Psoas muscle (tissue), 8 donors: ENCODE measurements around the gene MYO3B. TPM values are rescaled to one million over a fixed set of nuclear protein-coding genes. Genes with fewer than 3 reads are reported as not detected.

ENCODE experiments used
- ATAC-seq, 4 donors: fragments of 200-7000 bp; cut with Tn5 transposase; one replicate each; pipeline ENCODE4 v1.9.1; 2020; ENCODE audit warnings: moderate library complexity in 3 of 4, mild to moderate bottlenecking in 2 of 4
- DNase-seq, 2 donors: peaks; one replicate each; pipeline ENCODE4 v3.0.0-alpha.2; 2020
- H3K27ac ChIP-seq: fragments of 200-600 bp; one replicate; pipeline ENCODE4 v1.8.0; 2022
- H3K27me3 ChIP-seq, 3 donors: fragments of 200-600 bp in 1 of 3; one replicate each; pipeline versions ENCODE4 v1.6.1 to v1.8.0; 2013 to 2022; ENCODE audit warnings: low read length in 2 of 3, mild to moderate bottlenecking in 2 of 3, moderate library complexity in 1 of 3; ENCODE audit not compliant: insufficient read depth in 3 of 3
- H3K36me3 ChIP-seq, 2 donors: fragments of 200-600 bp in 1 of 2; one replicate each; pipeline versions ENCODE4 v1.6.1 to v1.8.0; 2013 to 2022; ENCODE audit warnings: low read depth in 1 of 2, mild to moderate bottlenecking in 1 of 2, moderate library complexity in 1 of 2; ENCODE audit not compliant: insufficient read depth in 1 of 2
- H3K4me1 ChIP-seq: fragments of 200-600 bp; one replicate; pipeline ENCODE4 v1.8.0; 2022
- H3K4me3 ChIP-seq: fragments of 200-600 bp; one replicate; pipeline ENCODE4 v1.8.0; 2022; ENCODE audit warnings: mild to moderate bottlenecking
- H3K9me3 ChIP-seq: fragments of 200-600 bp; one replicate; pipeline ENCODE4 v1.8.0; 2022
- CTCF ChIP-seq: fragments of 200-600 bp; IDR thresholded peaks from one replicate; pipeline ENCODE4 v1.8.0; 2022; ENCODE audit warnings: antibody characterized with exemption
- WGBS, 3 donors: extraction: QIAGEN DNeasy Blood & Tissue Kit; methylation state at CpG; one replicate each; pipeline versions ENCODE4 v1.1.6 to v1.1.7; 2013; 5-methylcytosine and 5-hydroxymethylcytosine counted together
- intact Hi-C, 2 donors: fragments of 100-400 bp; cut with DNase I; formaldehyde crosslinking; loops; one replicate each; pipeline versions ENCODE4 v1.11.0 to v1.14.2; 2022
- polyA plus RNA-seq, 3 donors: library from polyadenylated mRNA; stranded (reverse); fragments of 200-250 nt; gene quantifications; one replicate each; pipeline ENCODE4 v1.2.3, GENCODE V29; 2013
- total RNA-seq, 4 donors: library from RNA; stranded (reverse); fragmentation: NEBNext Ultra II Directional in 2 of 4; extraction: Animal tissue kit (Norgen Biotek cat#: 25700) in 2 of 4; gene quantifications; one replicate each; pipeline versions ENCODE4 v1.2.1 to v1.2.4, GENCODE V29; 2021 to 2023
- donor health status: healthy with polysubstance abuse.
- donor health status: DM: no; HTN: no; CAD: no; lungs with moderate emphysema.
- donor health status: Bipolar disorder and iron deficiency.
- donor health status: healthy.
- donor health status: DM: yes; HTN: yes; CAD: no.
- donor health status: DM: no; HTN: no; CAD: no.
- donor health status: DM: no; HTN: no; CAD: no.
- donor health status: DM: yes; HTN: yes; CAD: no.

Gene MYO3B
- total and polyA plus RNA-seq, 7 donors, result 0.04 to 0.32 TPM; not detected in 5

GRCh38 chr2:170227951-170228350, 50.0 kb downstream of the MYO3B start:
- Histone ChIP-seq H3K9me3 (no peaks in the 10 kb centered on the region), H3K4me1 (no peaks in the 10 kb centered on the region), H3K36me3 (no peaks in the 10 kb centered on the region), H3K27me3 (no peaks in the 10 kb centered on the region), H3K4me3 (no peak overlapping the region), H3K27ac (no peak overlapping the region)
- 72 to 84% (median 82%) methylated on average over 4 of the region's 4 CpGs for WGBS, 3 donors
- ATAC-seq (no peak), DNase-seq (no peak)
- intact Hi-C loops, result loop anchor here in 1 of 2 donors (5.0 kb wide), 1 partner anchor 846 kb away; no protein-coding TSS in a partner anchor
- no peak for TF ChIP-seq CTCF

DNA sequence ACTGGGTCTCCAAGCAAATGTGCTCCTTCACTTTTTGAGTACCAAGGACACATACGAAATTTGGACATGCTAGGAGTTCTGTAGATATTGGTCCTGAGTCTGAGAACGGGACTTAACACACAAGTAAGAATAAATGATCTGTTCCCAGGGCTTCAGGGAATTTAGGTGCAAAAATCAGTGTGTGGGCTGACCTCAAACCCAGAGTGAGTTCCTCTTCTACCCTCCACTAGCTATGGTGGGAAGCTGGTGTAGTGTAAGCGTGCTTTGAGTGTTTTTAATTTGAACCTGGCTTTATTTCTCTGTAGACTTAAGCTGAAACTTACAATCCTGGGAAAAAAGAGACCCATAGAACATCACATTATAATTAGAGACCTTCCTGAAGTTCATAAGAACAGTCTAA, 50.5 kb downstream of the MYO3B start:
- H3K4me1 ChIP-seq, result no peaks in the 10 kb centered on the region
- ATAC-seq (no peak), DNase-seq (no peak)
- H3K27ac ChIP-seq, result no peak overlapping the region
- TF ChIP-seq CTCF, result no peak
- H3K9me3 ChIP-seq, result no peaks in the 10 kb centered on the region
- 82 to 87% (median 83%) methylated on average over 3 of the region's 3 CpGs for WGBS, 3 donors
- no peak overlapping the region for H3K4me3 ChIP-seq
- H3K36me3 ChIP-seq, result no peaks in the 10 kb centered on the region
- intact Hi-C loops, result loop anchor here in 1 of 2 donors (5.0 kb wide), 1 partner anchor 846 kb away; no protein-coding TSS in a partner anchor
- no peaks in the 10 kb centered on the region for H3K27me3 ChIP-seq

DNA sequence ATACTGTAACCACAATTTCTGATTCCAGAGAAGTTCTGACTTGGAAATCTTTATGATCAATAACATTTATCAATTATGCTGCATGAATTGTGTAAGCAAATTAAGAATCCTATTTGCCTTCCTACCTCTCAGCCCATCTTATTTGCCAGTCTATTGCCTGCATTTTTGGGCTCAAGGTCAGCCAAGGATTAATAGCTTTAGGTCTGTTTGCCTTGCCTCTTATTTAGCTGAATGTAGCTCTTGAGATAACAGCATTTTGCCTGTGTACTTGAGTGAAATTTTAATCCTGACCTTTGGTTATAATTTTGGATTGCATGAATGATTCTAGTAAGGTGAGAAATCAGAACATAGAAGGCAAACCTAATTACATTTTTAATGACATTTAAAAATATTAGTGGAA, 51.2 kb downstream of the MYO3B start:
- Histone ChIP-seq H3K27ac (no peak overlapping the region), H3K4me3 (no peak overlapping the region), H3K4me1 (no peaks in the 10 kb centered on the region), H3K36me3 (no peaks in the 10 kb centered on the region), H3K9me3 (no peaks in the 10 kb centered on the region), H3K27me3 (no peaks in the 10 kb centered on the region)
- intact Hi-C loops, result loop anchor here in 1 of 2 donors (5.0 kb wide), 1 partner anchor 847 kb away; no protein-coding TSS in a partner anchor
- DNase-seq (no peak), ATAC-seq (no peak)
- TF ChIP-seq CTCF, result no peak

- no peaks in the 10 kb centered on the region for H3K36me3 ChIP-seq
- H3K9me3 ChIP-seq, result no peaks in the 10 kb centered on the region
- no peaks in the 10 kb centered on the region for H3K4me1 ChIP-seq
- TF ChIP-seq CTCF, result no peak
- intact Hi-C loops, result loop anchor here in 1 of 2 donors (5.0 kb wide), 1 partner anchor 847 kb away; no protein-coding TSS in a partner anchor
- no peak overlapping the region for H3K4me3 ChIP-seq
- DNase-seq, result no peak
- no peak overlapping the region for H3K27ac ChIP-seq
- no peak for ATAC-seq
- no peaks in the 10 kb centered on the region for H3K27me3 ChIP-seq
- 79 to 87% (median 82%) methylated on average over 2 of the region's 2 CpGs for WGBS, 3 donors
These were observed 51.8 kb downstream of the MYO3B start for GRCh38 chr2:170229744-170230143.
